ENCODE measurements around the gene ADAP2.
"Not testable (repeated sequence)": the region's sequence is repeated elsewhere in the genome, so short reads cannot be mapped to it uniquely, and the experiment has no call there.

The ADAP2 gene

DNA sequence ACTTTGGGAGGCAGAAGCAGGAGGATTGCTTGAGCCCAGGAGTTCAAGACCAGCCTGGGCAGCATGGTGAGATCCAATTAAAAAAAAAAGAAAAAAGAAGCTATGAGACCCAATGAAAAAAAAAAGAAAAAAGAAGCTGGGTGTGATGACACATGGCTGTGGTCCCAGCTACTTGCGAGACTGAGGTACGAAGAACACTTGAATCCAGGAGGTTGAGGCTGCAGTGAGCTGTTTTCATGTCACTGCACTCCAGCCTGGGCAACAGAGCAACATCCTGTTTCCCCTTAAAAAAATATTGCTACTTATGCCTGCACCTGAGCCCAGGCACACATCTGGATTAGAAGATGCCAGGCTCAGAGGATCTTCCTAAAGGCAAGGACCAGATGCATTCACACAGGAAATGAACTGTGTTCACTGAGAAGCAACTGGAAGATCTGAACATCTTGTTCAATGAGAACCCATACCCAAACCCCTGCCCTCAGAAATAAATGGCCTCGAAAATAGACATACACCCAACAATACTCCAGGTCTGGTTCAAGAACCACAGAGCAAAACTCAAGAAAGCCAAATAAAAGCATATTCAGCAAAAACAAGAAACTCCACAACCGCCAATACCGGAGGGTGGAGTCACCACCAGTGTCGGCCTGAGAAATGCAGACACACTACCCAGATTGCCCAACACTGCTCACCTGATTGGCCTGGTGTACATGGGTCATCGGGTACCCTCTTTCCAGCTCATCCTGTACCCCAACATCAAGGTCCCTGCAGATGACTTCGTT is 53.5 kb downstream of the ADAP2 start:
- DNase-seq = no peak

- not testable (repeated sequence) for DNase-seq
These were observed 58.2 kb downstream of the ADAP2 start for GRCh38 chr17:30979919-30980318.

DNA sequence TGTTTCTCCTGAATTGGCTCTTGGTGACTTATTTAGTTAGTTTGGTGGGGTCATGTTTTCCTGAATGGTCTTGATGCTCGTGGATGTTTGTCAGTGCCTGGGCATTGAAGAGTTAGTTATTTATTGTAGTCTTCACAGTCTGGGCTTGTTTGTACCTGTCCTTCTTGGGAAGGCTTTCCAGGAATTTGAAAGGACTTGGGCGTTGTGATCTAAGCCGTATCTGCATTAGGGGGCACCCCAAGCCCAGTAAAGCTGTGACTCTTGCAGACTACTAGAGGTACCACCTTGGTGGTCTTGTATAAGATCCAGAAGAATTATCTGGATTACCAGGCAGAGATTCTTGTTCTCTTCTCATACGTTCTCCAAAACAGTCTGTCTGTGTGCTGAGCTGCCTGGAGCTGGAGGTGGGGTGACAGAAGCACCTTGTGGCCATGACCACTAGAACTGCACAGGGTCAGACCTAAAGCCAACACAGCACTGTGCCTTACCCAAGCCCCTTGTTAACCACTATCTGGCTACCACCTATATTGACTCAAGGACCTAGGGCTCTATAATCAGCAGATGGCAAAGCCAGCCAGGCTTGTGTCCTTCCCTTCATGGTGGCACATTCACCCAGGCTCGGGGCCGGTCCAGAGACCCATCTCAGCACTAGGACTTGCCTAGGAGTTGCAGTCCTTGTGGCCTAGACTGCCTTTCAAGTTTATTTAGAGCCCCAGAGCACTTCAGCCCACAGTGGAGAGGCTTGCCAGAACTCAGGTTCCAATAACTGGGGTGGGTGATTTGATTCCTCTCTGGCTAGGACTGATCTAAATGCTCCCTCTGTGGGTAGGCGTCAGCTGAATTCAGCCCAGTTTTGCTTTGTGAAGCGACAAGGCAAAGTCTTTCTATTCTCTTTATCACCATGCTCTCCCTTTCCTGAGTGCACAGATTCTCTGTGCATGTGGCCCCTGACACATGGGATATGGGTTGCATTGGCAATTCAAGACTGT is 60.1 kb downstream of the ADAP2 start:
- DNase-seq = no peak

GRCh38 chr17:30982855-30983254 is 61.1 kb downstream of the ADAP2 start:
- no peak for DNase-seq

DNA sequence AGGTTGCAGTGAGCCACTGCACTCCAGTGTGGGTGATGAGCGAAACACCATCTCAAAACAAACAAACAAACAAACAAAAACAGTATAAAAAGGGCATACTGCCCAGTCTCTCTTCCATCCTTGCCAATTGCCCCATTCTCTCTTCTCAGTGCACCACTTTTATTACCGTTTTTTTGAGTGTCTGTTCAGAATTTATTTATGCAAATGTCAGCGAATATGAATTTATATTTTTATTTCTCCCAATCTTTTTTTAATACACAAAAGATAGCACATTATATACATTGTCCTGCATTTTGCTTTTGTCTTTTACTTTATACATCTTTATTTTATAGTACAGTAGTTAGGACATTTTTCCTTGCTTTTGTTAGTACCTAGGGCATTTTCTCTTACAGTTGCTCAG is 68.7 kb downstream of the ADAP2 start:
- DNase-seq = no peak

- DNase-seq = no peak
These were observed 70.8 kb downstream of the ADAP2 start for GRCh38 chr17:30992551-30992950.

GRCh38 chr17:30995347-30995746 is 73.6 kb downstream of the ADAP2 start:
- no peak for DNase-seq

GRCh38 chr17:30996486-30996885 is 74.7 kb downstream of the ADAP2 start:
- DNase-seq = no peak

DNA sequence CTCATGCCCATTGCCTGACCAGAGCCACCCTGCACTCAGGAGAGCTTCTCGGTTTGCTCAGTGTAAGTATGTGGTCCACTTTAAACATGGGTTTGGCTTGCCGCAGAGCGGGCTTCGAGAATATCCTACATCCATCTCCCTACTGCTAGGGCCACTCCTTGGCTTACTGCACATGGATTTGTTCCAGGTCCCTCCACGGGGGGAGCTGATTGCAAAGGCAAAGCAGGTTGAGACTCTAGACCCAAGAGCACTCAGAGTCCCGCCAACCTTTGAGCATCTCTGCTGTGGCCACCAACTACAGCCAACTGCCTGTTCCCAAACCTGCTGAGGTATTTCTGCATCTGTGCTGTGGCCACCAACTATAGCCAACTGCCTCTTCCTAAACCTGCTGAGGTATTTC is 75.5 kb downstream of the ADAP2 start:
- DNase-seq = no peak

DNA sequence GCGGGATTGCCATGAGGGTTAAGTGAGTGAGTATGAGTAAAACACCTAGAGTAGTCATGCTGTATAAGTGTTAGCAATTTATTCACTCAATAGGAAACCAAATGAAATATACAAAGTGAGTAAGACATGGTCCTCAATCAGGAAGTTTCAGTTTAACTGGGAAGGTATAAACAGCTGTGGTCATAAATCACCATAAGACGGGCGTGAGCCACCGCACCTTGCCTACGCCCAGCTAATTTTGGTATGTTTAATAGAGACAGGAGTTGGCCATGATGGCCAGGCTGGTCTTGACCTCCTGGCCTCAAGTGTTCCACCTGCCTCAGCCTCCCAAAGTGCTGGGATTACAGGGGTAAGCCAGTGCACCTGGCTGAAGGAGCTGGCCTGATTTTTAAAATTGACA is 76.1 kb downstream of the ADAP2 start:
- no peak for DNase-seq

DNA sequence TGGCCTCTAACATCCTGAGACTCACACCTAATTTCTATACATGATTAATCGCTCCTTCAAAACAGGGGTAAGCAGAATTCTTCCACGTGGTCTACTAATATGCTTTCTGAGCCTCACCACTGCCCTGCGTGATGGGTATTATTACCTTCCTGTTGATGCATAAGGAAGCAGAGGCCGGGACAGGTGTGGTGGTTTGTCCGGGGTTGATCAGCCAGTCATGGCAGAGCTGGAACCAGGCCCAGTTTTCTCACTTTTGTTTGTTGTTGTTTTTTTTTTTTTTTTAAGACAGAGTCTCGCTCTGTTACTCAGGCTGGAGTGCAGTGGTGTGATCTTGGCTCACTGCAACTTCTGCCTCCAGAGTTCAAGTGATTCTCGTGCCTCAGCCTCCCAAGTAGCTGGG is 80.3 kb downstream of the ADAP2 start:
- DNase-seq = no peak

- no peak for DNase-seq
These were observed 81.6 kb downstream of the ADAP2 start for GRCh38 chr17:31003225-31003866.

DNA sequence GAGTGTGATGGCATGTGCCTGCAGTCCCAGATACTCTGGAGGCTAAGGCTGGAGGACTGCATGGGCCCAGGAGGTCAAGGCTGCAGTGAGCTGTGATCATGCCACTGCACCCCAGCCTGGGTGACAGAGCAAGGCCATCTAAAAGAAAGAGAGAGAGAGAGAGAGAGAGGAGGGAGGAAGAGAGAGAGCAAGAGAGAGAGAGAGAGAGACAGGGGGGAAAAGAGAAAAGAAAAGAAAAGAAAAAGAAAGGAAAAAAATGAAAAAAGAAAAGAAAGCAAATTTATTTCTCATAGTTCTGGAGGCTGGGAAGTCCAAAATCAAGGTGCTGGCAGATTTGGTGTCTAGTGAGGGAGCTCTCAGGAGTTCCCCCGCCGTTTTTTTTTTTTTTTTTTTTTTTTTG is 82.4 kb downstream of the ADAP2 start:
- DNase-seq = no peak

DNA sequence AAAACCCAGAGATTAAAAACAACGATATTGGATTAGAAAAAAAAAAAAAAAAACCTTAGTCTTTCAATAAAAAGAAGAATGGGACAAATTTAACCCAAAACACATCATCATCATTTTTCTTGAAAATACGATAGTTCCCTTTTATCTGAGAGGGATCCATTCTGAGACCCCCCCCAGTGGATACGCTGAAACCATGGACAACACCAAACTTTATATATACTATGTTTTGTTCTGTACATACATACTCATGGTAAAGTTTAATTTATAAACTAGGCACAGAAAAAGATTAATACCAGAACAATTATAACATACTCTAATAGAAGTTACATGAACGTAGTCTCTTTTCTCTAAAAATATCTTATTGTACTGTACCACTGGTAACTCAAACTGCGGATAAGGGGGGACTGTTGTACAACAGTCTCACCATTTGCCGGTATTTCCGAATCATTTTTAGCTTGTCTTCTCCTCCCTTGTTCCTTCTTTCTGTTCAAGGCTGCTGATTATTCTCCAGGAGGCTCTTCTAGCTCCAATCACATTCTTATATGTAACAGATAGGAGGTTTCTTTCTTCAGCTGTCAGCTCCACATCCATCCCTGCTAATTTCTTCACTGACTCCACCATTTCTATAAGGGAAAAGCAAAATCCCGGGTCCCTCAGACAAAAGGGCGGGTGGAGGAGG is 86.1 kb downstream of the ADAP2 start:
- no peak for DNase-seq

DNA sequence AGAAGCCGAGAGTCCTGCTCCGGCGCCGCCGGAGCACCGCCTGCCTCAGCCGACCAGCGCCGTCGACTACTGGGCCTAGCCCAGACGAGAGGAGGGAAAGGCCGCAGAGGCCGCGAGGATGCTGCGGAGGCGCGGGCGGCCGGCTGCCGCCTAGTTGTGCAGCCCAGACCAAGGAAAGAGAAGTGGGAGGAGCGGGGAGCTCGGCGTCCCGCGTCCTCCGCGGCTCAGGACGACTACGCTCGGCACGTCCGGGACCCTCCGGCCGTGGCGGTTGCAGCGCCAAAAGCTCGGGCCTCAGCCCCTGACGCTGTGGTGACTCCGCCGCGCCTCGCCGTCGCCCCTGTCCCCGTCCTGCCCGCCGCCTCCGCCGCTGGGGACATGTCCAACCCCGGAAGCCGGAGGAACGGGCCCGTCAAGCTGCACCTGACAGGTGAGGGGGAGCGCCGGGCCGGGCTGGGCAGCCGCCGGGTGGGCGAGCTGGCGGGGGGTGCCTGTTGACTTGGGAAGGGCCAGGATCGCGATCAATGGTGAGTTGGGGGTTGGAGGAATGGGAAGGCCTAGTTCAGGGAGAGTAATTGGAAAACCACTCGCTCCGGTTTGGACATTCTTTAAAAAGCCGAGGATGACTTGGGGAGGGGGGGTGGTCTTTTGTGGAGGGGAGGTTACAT is 86.8 kb downstream of the ADAP2 start:
- peak; percentile 44 for DNase-seq
